ENCODE data around the gene BCR.

DNA sequence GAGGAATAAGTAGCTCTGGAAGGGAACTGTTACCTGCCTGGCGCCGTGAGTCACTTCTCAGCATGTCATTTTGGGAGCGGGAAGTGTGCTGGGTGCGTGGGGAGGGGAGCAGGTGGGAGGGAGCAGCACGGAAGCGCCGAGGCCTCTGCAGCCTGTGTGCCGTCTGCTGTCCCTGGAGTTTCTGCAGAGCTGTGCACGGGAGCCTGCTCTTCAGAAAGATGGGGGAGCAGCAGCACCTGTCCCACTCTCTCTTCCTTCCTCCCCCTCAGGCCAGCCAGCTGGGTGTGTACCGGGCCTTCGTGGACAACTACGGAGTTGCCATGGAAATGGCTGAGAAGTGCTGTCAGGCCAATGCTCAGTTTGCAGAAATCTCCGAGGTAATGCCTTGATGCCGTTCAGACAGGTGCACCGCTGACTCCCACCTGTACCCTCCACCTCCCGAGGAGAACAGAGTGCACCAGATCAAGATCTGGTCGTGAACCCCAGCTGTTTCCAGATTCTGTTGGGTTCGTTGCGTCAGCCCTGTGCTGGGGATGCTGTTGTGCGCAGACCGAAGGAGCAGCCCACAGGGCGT, 87.9 kb downstream of the BCR start:
- TF ChIP-seq, protein P1, sequence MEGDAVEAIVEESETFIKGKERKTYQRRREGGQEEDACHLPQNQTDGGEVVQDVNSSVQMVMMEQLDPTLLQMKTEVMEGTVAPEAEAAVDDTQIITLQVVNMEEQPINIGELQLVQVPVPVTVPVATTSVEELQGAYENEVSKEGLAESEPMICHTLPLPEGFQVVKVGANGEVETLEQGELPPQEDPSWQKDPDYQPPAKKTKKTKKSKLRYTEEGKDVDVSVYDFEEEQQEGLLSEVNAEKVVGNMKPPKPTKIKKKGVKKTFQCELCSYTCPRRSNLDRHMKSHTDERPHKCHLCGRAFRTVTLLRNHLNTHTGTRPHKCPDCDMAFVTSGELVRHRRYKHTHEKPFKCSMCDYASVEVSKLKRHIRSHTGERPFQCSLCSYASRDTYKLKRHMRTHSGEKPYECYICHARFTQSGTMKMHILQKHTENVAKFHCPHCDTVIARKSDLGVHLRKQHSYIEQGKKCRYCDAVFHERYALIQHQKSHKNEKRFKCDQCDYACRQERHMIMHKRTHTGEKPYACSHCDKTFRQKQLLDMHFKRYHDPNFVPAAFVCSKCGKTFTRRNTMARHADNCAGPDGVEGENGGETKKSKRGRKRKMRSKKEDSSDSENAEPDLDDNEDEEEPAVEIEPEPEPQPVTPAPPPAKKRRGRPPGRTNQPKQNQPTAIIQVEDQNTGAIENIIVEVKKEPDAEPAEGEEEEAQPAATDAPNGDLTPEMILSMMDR (IDR thresholded peaks at IDR 0.05; ENCODE audit: poor library complexity, severe bottlenecking), result no peak
- TF ChIP-seq POLR2AphosphoS5 (IDR thresholded peaks at IDR 0.05), result no peak
- TF ChIP-seq EZH2 (IDR thresholded peaks at IDR 0.05; ENCODE audit: borderline replicate concordance, insufficient read depth, low read length, poor library complexity, severe bottlenecking), result no peak
- TF ChIP-seq SMC3 (conservative IDR thresholded peaks at IDR 0.05; ENCODE audit: poor library complexity), result no peak
- no peak for TF ChIP-seq TAF1 (IDR thresholded peaks at IDR 0.05; ENCODE audit: low read depth)
- TF ChIP-seq RAD21 (conservative IDR thresholded peaks at IDR 0.05), result no peak
- TF ChIP-seq, protein P2, sequence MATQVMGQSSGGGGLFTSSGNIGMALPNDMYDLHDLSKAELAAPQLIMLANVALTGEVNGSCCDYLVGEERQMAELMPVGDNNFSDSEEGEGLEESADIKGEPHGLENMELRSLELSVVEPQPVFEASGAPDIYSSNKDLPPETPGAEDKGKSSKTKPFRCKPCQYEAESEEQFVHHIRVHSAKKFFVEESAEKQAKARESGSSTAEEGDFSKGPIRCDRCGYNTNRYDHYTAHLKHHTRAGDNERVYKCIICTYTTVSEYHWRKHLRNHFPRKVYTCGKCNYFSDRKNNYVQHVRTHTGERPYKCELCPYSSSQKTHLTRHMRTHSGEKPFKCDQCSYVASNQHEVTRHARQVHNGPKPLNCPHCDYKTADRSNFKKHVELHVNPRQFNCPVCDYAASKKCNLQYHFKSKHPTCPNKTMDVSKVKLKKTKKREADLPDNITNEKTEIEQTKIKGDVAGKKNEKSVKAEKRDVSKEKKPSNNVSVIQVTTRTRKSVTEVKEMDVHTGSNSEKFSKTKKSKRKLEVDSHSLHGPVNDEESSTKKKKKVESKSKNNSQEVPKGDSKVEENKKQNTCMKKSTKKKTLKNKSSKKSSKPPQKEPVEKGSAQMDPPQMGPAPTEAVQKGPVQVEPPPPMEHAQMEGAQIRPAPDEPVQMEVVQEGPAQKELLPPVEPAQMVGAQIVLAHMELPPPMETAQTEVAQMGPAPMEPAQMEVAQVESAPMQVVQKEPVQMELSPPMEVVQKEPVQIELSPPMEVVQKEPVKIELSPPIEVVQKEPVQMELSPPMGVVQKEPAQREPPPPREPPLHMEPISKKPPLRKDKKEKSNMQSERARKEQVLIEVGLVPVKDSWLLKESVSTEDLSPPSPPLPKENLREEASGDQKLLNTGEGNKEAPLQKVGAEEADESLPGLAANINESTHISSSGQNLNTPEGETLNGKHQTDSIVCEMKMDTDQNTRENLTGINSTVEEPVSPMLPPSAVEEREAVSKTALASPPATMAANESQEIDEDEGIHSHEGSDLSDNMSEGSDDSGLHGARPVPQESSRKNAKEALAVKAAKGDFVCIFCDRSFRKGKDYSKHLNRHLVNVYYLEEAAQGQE (IDR thresholded peaks at IDR 0.05; ENCODE audit: borderline replicate concordance), result no peak
